Measurements from ENCODE around the gene ATG2A. TPM values are rescaled to one million over a fixed set of nuclear protein-coding genes. Genes with fewer than 3 reads are reported as not detected.
A peak's percentile ranks its signal among the peaks of the same experiment; 100 is the strongest.

Gene ATG2A
- total RNA-seq, 3 donors from 2014 or later = 35.4 to 39.8 (median 36.6) TPM

DNA sequence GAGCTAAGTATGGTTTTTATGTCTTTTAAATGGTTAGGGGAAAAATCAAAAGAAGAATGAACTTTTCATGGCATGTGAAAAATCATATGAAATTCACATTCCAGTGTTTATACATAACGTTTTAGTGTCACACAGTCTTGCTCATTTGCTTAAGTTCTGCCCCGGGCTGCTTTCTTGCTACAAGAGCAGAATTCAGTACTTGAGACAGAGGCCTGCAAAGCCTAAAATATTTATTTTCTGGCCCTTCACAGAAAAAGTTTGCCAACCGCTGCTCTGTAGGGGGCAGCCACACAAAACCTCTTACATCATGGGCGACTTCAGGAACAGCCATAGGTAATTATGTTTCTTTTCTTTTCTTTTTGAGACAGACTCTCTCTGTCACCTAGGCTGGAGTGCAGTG, 1.0 kb upstream of the ATG2A start:
- Histone ChIP-seq H3K9me3 (no peaks in the 10 kb centered on the region), H3K36me3 (ENCODE audit: low read depth) (peaks cover 9% of the 10 kb centered on the region), H3K4me1 (ENCODE audit: low read depth) (peaks cover 22% of the 10 kb centered on the region), H3K4me3 (no peak overlapping the region)
- TF ChIP-seq, protein P1, sequence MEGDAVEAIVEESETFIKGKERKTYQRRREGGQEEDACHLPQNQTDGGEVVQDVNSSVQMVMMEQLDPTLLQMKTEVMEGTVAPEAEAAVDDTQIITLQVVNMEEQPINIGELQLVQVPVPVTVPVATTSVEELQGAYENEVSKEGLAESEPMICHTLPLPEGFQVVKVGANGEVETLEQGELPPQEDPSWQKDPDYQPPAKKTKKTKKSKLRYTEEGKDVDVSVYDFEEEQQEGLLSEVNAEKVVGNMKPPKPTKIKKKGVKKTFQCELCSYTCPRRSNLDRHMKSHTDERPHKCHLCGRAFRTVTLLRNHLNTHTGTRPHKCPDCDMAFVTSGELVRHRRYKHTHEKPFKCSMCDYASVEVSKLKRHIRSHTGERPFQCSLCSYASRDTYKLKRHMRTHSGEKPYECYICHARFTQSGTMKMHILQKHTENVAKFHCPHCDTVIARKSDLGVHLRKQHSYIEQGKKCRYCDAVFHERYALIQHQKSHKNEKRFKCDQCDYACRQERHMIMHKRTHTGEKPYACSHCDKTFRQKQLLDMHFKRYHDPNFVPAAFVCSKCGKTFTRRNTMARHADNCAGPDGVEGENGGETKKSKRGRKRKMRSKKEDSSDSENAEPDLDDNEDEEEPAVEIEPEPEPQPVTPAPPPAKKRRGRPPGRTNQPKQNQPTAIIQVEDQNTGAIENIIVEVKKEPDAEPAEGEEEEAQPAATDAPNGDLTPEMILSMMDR (IDR thresholded peaks at IDR 0.05) = no peak
- no peak for DNase-seq
- ATAC-seq = no peak
- intact Hi-C loops (cut with DNase I, micrococcal nuclease) = no loop called here

DNA sequence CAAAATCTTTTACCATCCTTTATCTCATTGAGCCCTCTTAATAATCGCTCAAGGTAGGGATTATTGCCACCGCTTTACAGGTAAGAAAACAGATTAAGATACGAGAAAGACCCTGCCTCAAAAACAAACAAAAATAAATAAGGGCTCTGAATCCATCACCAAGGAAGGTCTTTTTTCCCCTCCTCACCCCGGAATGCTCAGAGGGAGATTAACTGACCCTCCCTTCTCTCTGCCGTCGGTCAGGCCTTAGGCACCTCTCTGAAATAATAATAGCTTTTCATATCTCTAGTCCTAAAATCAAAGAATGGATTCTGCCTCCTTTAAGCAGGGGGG, 620 bp upstream of the ATG2A start:
- Histone ChIP-seq H3K4me1 (ENCODE audit: low read depth) (peaks cover 22% of the 10 kb centered on the region), H3K9me3 (no peaks in the 10 kb centered on the region), H3K36me3 (ENCODE audit: low read depth) (peaks cover 13% of the 10 kb centered on the region), H3K4me3 (peak overlapping the region; percentile 74)
- TF ChIP-seq, protein P1 (IDR thresholded peaks at IDR 0.05) = no peak
- intact Hi-C loops (cut with DNase I, micrococcal nuclease) = no loop called here
- no peak for ATAC-seq
- DNase-seq = no peak

DNA sequence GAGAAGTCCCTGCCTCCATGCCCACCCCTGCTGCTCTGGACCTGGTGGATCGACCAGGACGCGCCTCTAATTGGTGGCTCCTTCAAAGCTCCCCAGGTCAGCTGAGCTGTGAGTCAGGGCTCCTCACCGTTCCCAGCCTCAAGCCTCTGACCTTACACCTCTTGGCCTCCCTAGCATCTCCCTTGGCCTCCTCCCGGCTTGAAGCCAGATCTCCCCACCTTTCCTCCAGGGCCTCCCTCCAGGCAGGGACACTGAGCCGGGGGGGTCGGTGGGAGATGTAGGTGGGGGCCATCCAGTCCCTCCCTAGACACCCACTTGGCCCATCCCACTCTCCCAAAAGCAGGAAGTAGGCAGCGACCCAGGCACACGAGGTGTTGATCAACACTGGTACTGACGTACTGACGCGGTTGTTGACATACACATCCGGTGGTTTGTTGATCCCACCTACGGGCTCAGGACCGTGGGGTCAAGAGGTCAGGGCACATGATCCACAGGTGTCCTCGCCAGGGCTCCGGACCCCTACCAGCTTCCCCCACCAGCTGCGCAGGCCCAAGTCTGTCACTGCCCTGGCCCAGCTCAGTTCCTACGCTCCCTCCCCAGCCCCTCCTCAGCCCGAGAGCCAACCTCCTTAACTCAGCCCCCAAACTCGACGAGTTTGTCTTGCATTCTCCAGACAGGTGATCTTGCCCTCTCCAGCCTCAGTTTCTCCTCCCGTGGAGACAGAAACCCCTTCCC, 802 bp downstream of the ATG2A start:
- intact Hi-C loops (cut with DNase I, micrococcal nuclease) = no loop called here
- DNase-seq (peak; percentile 58 to 84 (median 67)), ATAC-seq (peak; percentile 28)

DNA sequence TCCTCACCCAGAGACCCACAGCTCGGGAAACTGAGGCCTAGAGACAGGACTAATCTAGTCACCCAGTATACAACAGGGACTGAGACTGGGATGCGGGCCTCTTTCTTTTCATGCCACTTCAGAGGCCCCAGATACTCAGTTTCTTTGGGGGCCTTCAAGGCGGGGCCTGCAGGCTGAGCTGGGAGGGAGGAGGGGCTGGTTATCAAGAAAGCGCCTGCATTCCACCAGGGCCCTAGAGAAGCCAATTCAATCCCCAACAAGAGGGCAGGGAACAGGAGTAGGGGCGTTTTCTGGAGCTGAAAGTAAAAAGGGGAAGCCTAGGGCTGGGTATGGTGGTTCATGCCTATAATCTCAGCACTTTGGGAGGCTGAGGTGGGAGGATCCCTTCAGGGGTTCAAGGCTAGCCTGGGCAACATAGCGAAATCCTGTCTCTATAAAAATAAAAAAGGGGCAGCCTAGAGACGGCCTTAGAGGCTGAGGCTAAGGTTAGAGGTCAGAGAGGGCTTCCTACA, 1.6 kb downstream of the ATG2A start:
- intact Hi-C loops (cut with DNase I, micrococcal nuclease) = no loop called here
- Histone ChIP-seq H3K9me3 (no peaks in the 10 kb centered on the region), H3K4me3 (no peak overlapping the region), H3K36me3 (ENCODE audit: low read depth) (peaks cover 17% of the 10 kb centered on the region), H3K4me1 (ENCODE audit: low read depth) (peaks cover 22% of the 10 kb centered on the region)
- ATAC-seq (no peak), DNase-seq (no peak)
- TF ChIP-seq, protein P1 (IDR thresholded peaks at IDR 0.05) = no peak

More for the DNA sequence above, 802 bp downstream of the ATG2A start:
- Histone ChIP-seq H3K9me3 (no peaks in the 10 kb centered on the region), H3K4me1 (ENCODE audit: low read depth) (peaks cover 22% of the 10 kb centered on the region), H3K36me3 (ENCODE audit: low read depth) (peaks cover 13% of the 10 kb centered on the region), H3K4me3 (peak overlapping the region; percentile 74)
- TF ChIP-seq, protein P1 (IDR thresholded peaks at IDR 0.05) = no peak

DNA sequence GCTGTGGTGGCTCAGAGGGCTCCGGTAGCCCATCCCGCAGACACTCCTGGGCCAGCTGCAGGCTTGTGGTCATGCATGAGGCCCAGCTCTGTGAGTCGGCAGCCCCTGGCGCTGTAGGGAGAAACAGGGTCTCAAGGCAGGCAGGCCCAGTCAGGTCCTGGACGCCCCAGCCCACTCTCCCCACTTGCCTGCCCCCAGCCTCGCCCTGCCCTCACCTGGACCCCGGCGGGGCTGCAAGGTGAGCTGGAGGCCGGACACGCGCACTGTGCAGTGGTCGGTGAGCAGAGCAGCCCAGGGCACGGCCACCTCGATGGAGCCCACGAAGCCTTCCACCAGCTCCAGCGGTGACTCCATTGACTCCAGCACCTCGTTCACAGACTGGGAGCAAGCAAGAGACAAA, 2.9 kb downstream of the ATG2A start:
- Histone ChIP-seq H3K9me3 (no peaks in the 10 kb centered on the region), H3K4me1 (ENCODE audit: low read depth) (peaks cover 22% of the 10 kb centered on the region), H3K4me3 (no peak overlapping the region), H3K36me3 (ENCODE audit: low read depth) (peaks cover 22% of the 10 kb centered on the region)
- DNase-seq = no peak
- intact Hi-C loops (cut with DNase I, micrococcal nuclease) = no loop called here
- ATAC-seq = no peak
- TF ChIP-seq, protein P1 (IDR thresholded peaks at IDR 0.05) = no peak
